Type B pancreatic cell (in vitro differentiated cells): Measurements from ENCODE around the gene ISLR. TPM values are rescaled to one million over a fixed set of nuclear protein-coding genes. Genes with fewer than 3 reads are reported as not detected.

ENCODE experiments used
- DNase-seq: peaks from one replicate; pipeline ENCODE4 v3.0.0; 2021; ENCODE audit warnings: mixed read lengths; ENCODE audit not compliant: unreplicated experiment; ENCODE audit errors: extremely low spot score
- H3K27ac Mint-ChIP-seq: 2 replicates; pipeline ENCODE4 v1.8.0; 2021; ENCODE audit warnings: mild to moderate bottlenecking, mixed read lengths
- H3K27me3 Mint-ChIP-seq: 2 replicates; pipeline ENCODE4 v1.8.0; 2021; ENCODE audit warnings: mixed read lengths
- H3K36me3 Mint-ChIP-seq: 2 replicates; pipeline ENCODE4 v1.8.0; 2021; ENCODE audit warnings: mixed read lengths
- H3K4me1 Mint-ChIP-seq: one replicate; pipeline ENCODE4 v1.8.0; 2021; ENCODE audit warnings: mixed read lengths; ENCODE audit not compliant: unreplicated experiment
- H3K4me3 Mint-ChIP-seq: 2 replicates; pipeline ENCODE4 v1.8.0; 2021; ENCODE audit warnings: mild to moderate bottlenecking, mixed read lengths
- H3K9me3 Mint-ChIP-seq: 2 replicates; pipeline ENCODE4 v1.8.0; 2021; ENCODE audit warnings: mixed read lengths
- total RNA-seq: library from RNA; stranded (reverse); gene quantifications from 2 replicates; pipeline ENCODE4 v1.2.1, GENCODE V29; 2021; ENCODE audit warnings: low replicate concordance
- TF ChIP-seq, protein P1 (sequence below): fragments of 200-600 bp; sonication (generic); conservative IDR thresholded peaks from 2 replicates; pipeline ENCODE4 v1.5.0; 2021; ENCODE audit warnings: antibody characterized with exemption, mild to moderate bottlenecking

ISLR gene
- total RNA-seq, 1 donor from 2014 or later, result 41.6 TPM

DNA sequence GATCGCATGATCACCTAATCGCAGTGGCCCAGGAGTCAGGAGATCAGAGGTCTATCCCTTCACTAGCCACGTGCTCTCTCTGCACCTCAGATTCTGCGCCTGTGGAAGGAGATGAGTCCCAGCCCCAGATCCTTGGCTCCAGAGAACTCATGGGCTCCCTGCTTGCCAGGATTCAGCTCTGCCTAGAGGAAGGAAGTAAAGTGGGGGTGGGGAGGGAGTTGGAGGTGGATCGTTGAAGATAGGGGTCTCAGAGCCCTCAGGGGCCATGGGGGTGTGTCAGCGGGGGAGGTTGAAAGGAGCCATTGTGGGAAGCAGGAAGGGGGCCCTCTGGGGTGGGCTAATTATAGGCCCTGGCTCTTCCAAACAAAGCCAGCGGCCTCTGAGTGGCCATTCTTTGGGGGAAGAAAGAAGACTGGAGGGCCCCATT, 40.4 kb downstream of the ISLR start:
- TF ChIP-seq, protein P1, sequence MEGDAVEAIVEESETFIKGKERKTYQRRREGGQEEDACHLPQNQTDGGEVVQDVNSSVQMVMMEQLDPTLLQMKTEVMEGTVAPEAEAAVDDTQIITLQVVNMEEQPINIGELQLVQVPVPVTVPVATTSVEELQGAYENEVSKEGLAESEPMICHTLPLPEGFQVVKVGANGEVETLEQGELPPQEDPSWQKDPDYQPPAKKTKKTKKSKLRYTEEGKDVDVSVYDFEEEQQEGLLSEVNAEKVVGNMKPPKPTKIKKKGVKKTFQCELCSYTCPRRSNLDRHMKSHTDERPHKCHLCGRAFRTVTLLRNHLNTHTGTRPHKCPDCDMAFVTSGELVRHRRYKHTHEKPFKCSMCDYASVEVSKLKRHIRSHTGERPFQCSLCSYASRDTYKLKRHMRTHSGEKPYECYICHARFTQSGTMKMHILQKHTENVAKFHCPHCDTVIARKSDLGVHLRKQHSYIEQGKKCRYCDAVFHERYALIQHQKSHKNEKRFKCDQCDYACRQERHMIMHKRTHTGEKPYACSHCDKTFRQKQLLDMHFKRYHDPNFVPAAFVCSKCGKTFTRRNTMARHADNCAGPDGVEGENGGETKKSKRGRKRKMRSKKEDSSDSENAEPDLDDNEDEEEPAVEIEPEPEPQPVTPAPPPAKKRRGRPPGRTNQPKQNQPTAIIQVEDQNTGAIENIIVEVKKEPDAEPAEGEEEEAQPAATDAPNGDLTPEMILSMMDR, result no peak
- Mint-ChIP-seq H3K27me3 (peaks cover 10% of the 10 kb centered on the region), H3K9me3 (peaks cover 5% of the 10 kb centered on the region), H3K4me1 (peaks cover 74% of the 10 kb centered on the region), H3K36me3 (peaks cover 4% of the 10 kb centered on the region), H3K4me3 (peak overlapping the region; percentile 14), H3K27ac (peak overlapping the region; percentile 39)
- DNase-seq, result no peak

DNA sequence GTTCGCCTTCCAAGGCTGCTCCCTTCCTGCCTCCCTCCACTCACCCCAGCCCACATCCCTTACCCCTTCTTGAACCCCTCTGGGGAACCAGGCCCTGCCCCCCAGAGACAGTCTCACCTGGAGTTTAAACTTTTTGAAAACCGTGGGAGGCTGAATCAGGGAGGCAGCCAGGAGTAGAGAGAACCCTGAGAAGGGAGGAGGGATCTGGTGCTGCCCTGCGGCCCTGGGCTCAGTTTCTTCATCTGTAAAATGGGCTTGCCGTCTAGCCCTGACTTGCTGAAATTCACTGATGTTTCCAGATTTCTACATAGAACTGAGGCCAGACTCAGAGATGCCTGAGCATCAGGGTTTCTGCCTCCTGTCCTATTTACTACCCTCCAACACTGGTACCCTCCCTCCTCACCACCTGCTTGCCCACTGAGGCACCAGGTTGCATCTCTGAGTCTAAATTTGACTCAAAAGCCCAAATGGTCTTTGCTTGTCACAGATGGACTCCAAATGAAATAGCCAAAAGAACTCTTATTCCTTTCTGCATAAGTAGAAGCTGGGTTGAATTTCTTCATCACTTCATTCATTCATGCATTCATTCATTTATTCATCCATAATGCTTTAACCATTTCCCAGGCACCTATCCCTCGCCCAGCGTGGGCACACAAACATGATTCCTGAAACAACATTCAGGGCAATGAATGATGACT, 41.0 kb downstream of the ISLR start:
- peak overlapping the region; percentile 1 for H3K27ac Mint-ChIP-seq
- peaks cover 11% of the 10 kb centered on the region for H3K27me3 Mint-ChIP-seq
- H3K36me3 Mint-ChIP-seq, result peaks cover 4% of the 10 kb centered on the region
- H3K4me1 Mint-ChIP-seq, result peaks cover 72% of the 10 kb centered on the region
- peak overlapping the region; percentile 45 for H3K4me3 Mint-ChIP-seq
- TF ChIP-seq, protein P1, result no peak
- DNase-seq, result no peak
- peaks cover 5% of the 10 kb centered on the region for H3K9me3 Mint-ChIP-seq

DNA sequence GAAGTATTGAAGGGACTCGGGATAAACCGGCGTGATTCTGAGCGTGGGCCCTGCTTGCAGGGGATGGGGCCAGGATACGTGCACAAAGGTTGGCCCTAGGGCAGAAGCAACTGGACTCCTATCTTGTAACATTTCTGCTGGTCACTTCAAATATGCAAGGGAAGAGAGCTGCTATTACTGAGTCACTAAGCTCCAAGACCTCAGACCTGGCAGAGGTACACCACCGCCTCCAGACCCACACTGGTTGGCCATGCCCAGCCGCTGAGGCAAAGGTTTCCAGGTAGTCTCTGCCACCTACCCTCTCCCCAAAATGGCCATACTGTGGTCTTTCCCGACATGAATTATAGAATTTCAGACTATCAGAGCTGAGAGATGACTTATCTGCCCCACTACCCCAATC, 42.4 kb downstream of the ISLR start:
- H3K36me3 Mint-ChIP-seq, result peaks cover 4% of the 10 kb centered on the region
- no peak overlapping the region for H3K4me3 Mint-ChIP-seq
- H3K4me1 Mint-ChIP-seq, result peaks cover 72% of the 10 kb centered on the region
- no peak for DNase-seq
- peaks cover 5% of the 10 kb centered on the region for H3K9me3 Mint-ChIP-seq
- TF ChIP-seq, protein P1, result no peak
- H3K27ac Mint-ChIP-seq, result no peak overlapping the region
- peaks cover 18% of the 10 kb centered on the region for H3K27me3 Mint-ChIP-seq

DNA sequence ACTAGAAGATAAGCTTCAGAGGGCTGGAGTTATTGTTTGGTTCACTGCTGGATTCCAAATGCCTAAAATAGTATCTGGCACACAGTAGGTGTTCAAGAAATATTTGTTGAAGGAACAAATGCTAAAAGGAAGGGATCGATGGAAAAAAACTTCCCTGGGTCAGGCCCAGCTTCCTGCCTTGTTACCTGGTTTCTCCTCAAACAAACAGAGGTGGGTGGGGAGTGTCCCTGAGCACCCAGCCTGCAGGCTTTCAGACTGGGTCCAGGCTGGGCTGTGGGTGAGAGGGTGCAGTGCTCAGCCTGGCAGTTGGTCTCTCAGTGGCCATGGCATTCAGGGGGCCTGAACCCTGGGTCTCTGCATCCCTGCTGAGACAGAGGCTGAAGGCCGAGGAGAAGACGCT, 43.4 kb downstream of the ISLR start:
- Mint-ChIP-seq H3K27ac (no peak overlapping the region), H3K4me3 (no peak overlapping the region), H3K9me3 (peaks cover under 1% of the 10 kb centered on the region), H3K4me1 (peaks cover 75% of the 10 kb centered on the region), H3K27me3 (peaks cover 18% of the 10 kb centered on the region), H3K36me3 (no peaks in the 10 kb centered on the region)
- no peak for DNase-seq
- TF ChIP-seq, protein P1, result no peak

DNA sequence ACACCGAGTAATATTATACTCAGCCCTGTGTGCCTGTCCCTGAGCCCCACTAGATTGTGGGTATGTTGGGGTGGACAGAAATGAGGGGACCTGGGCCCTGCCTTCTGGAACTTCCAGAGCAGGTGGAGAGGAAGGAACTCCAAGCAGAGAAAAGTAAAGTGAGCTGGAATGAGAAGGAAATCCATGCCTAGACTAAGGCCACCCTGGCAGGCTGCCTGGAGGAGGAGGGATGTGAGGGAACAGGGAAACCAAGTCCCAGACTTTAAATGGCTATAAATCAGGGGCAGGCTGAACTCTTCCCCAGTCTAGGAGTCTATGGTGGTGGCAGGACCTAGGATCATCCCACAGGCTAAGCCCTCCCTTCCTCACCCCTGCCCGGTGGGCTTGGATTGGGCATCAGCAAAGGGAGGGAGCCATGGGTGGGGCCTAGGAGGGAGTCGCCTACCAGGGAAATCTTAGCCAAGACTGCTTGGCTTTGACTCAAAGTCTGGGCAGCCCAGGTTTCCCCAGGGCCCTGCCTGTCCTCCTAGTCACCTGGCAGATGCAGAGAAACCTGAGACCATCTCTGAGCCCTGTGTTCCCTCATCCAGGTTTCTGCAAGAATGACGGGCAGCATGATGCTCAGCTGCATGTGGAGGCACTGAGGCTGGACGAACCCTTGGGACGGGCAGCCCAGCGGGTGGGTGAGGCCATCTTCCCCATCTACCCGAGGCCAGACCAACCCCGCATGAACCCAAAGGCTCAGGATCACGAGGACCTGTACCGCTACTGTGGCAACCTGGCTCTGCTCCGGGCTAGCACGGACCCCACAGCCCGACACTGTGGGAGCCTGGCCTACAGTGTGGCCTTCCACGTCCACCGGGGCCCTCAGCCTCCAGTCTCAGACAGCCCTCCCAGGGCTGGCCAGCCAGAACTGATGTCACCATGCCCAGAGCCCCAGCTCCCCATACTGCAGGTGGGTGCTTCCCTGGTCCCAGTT, 44.7 kb downstream of the ISLR start:
- H3K36me3 Mint-ChIP-seq, result no peaks in the 10 kb centered on the region
- DNase-seq, result no peak
- no peak overlapping the region for H3K4me3 Mint-ChIP-seq
- no peak overlapping the region for H3K27ac Mint-ChIP-seq
- TF ChIP-seq, protein P1, result no peak
- H3K27me3 Mint-ChIP-seq, result peaks cover 18% of the 10 kb centered on the region
- H3K9me3 Mint-ChIP-seq, result no peaks in the 10 kb centered on the region
- H3K4me1 Mint-ChIP-seq, result peaks cover 73% of the 10 kb centered on the region
